HepG2 (cell line): Measurements from ENCODE around the gene ZMYM1. TPM values are rescaled to one million over a fixed set of nuclear protein-coding genes. Genes with fewer than 3 reads are reported as not detected.

Experiments
- ATF7 ChIP-seq, 2 experiments: fragments of 450-650 bp in 1 of 2; sonication (generic) in 1 of 2; formaldehyde crosslinking in 1 of 2; IDR thresholded peaks; 2 replicates each; pipeline versions ENCODE4 v1.4.0 to v1.6.1; 2016 to 2020; ENCODE audit warnings: antibody characterized with exemption in 1 of 2, mild to moderate bottlenecking in 1 of 2, missing genetic modification reagents in 1 of 2
- CENPT ChIP-seq: sonication (generic); formaldehyde crosslinking; IDR thresholded peaks from 2 replicates; pipeline ENCODE4 v1.8.0; 2022; ENCODE audit warnings: low read depth, mild to moderate bottlenecking, moderate library complexity, missing genetic modification reagents
- KMT2B ChIP-seq: IDR thresholded peaks from 2 replicates; pipeline ENCODE4 v1.6.1; 2016; ENCODE audit warnings: missing genetic modification reagents, missing compliant biosample characterization
- SRF ChIP-seq: IDR thresholded peaks from 2 replicates; pipeline ENCODE4 v1.6.1; 2011; ENCODE audit warnings: mild to moderate bottlenecking, low read depth, low read length, moderate library complexity
- TP53 ChIP-seq: sonication (generic); formaldehyde crosslinking; conservative IDR thresholded peaks from 2 replicates; pipeline ENCODE4 v1.4.0; 2020; ENCODE audit warnings: missing genetic modification reagents
- ZFP90 ChIP-seq: sonication (generic); formaldehyde crosslinking; IDR thresholded peaks from 2 replicates; pipeline ENCODE4 v1.8.0; 2022; ENCODE audit warnings: missing genetic modification reagents, mild to moderate bottlenecking, inconsistent platforms, borderline replicate concordance
- ZKSCAN1 ChIP-seq: fragments of 150-350 bp; IDR thresholded peaks from 2 replicates; pipeline ENCODE4 v1.6.1; 2014; ENCODE audit warnings: low read length
- ZMYM4 ChIP-seq: sonication (generic); formaldehyde crosslinking; IDR thresholded peaks from 2 replicates; pipeline ENCODE4 v1.8.1; 2023; ENCODE audit warnings: mild to moderate bottlenecking, missing genetic modification reagents
- ZNF333 ChIP-seq: sonication (generic); formaldehyde crosslinking; IDR thresholded peaks from 2 replicates; pipeline ENCODE4 v1.4.0; 2020; ENCODE audit warnings: mild to moderate bottlenecking, missing genetic modification reagents, borderline replicate concordance
- ZNF839 ChIP-seq: sonication (generic); formaldehyde crosslinking; IDR thresholded peaks from 2 replicates; pipeline ENCODE4 v1.4.0; 2020; ENCODE audit warnings: missing genetic modification reagents, mild to moderate bottlenecking, borderline replicate concordance
- polyA plus RNA-seq, 8 experiments: library from polyadenylated mRNA; depleted of rRNA in 3 of 8; stranded (reverse) in 7 of 8; unstranded in 1 of 8; fragments of >200 nt; fragmentation: Illumina TruSeq in 4 of 8; extraction: Trizol in 4 of 8; gene quantifications; 2 replicates each; pipeline versions ENCODE4 v1.2.1 to v1.2.3, GENCODE V29; 2011 to 2016; ENCODE audit warnings: low read depth in 4 of 8, missing spikeins in 1 of 8, mixed read lengths in 1 of 8; ENCODE audit not compliant: insufficient read depth in 1 of 8
- total RNA-seq, 5 experiments: library from RNA; depleted of rRNA; stranded (reverse); fragments of >200 nt; fragmentation: Illumina TruSeq; extraction: Trizol; gene quantifications; 2 replicates each; pipeline ENCODE4 v1.2.3, GENCODE V29; 2016; ENCODE audit warnings: low read depth in 1 of 5
- TF ChIP-seq, protein P1 (sequence below): sonication (generic); formaldehyde crosslinking; IDR thresholded peaks from 2 replicates; pipeline ENCODE4 v1.4.0; 2020; ENCODE audit warnings: mild to moderate bottlenecking, missing genetic modification reagents
- TF ChIP-seq, protein P2 (sequence below): IDR thresholded peaks from 2 replicates; pipeline ENCODE4 v1.6.1; 2016; ENCODE audit warnings: missing biosample characterization, missing genetic modification reagents, low read depth
- TF ChIP-seq, protein P3 (sequence below): sonication (generic); formaldehyde crosslinking; IDR thresholded peaks from 2 replicates; pipeline ENCODE4 v1.4.0; 2020; ENCODE audit warnings: missing genetic modification reagents, mild to moderate bottlenecking, borderline replicate concordance
- TF ChIP-seq, protein P4 (sequence below): sonication (generic); formaldehyde crosslinking; IDR thresholded peaks from 2 replicates; pipeline ENCODE4 v1.5.0; 2020; ENCODE audit warnings: missing genetic modification reagents, mild to moderate bottlenecking, borderline replicate concordance

Gene ZMYM1
- total and polyA plus RNA-seq, 2 of the 13 experiments (the other 11 are each of a cell fraction or from before 2014, with no cell fraction given) = 10.0 to 16.2 TPM

DNA sequence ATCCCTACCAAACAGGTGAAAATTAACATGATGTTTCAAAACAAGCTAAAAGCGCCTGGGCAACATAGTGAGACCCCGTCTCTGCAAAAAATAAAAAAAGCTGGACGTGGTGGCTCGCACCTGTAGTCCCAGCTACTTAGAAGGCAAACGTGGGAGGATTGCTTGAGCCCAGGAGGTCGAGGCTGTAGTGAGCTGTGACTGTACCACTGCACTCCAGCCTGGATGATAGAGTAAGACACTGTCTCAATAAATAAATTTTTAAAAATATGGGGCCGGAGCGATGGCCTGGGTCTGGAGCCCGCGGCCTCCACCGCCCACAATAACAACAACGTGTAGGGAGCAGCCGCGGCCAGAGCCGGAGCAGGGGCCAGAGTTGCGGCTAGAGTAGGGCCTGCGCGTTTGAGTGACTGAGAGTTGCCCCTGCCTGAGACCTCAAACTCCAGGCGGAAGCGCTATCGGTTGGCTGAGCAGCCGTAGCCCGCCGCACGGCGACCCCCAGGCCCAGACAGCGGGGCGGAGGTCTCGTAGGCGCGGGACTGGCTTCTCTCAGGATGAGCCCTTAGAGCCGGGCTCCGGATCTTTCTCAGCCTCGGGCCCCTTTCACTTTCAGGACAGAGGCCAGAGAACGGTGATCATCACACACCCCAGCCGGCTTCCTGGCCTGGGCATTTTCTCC is 41.4 kb downstream of the ZMYM1 start (continued):
- no peak for TF ChIP-seq ZNF839 (CRISPR knock-in tag)
- TF ChIP-seq ZNF333 (CRISPR knock-in tag) = 0 out of 2 replicates have a peak, but pooled peaks have one; percentile 61
- TF ChIP-seq, protein P1, sequence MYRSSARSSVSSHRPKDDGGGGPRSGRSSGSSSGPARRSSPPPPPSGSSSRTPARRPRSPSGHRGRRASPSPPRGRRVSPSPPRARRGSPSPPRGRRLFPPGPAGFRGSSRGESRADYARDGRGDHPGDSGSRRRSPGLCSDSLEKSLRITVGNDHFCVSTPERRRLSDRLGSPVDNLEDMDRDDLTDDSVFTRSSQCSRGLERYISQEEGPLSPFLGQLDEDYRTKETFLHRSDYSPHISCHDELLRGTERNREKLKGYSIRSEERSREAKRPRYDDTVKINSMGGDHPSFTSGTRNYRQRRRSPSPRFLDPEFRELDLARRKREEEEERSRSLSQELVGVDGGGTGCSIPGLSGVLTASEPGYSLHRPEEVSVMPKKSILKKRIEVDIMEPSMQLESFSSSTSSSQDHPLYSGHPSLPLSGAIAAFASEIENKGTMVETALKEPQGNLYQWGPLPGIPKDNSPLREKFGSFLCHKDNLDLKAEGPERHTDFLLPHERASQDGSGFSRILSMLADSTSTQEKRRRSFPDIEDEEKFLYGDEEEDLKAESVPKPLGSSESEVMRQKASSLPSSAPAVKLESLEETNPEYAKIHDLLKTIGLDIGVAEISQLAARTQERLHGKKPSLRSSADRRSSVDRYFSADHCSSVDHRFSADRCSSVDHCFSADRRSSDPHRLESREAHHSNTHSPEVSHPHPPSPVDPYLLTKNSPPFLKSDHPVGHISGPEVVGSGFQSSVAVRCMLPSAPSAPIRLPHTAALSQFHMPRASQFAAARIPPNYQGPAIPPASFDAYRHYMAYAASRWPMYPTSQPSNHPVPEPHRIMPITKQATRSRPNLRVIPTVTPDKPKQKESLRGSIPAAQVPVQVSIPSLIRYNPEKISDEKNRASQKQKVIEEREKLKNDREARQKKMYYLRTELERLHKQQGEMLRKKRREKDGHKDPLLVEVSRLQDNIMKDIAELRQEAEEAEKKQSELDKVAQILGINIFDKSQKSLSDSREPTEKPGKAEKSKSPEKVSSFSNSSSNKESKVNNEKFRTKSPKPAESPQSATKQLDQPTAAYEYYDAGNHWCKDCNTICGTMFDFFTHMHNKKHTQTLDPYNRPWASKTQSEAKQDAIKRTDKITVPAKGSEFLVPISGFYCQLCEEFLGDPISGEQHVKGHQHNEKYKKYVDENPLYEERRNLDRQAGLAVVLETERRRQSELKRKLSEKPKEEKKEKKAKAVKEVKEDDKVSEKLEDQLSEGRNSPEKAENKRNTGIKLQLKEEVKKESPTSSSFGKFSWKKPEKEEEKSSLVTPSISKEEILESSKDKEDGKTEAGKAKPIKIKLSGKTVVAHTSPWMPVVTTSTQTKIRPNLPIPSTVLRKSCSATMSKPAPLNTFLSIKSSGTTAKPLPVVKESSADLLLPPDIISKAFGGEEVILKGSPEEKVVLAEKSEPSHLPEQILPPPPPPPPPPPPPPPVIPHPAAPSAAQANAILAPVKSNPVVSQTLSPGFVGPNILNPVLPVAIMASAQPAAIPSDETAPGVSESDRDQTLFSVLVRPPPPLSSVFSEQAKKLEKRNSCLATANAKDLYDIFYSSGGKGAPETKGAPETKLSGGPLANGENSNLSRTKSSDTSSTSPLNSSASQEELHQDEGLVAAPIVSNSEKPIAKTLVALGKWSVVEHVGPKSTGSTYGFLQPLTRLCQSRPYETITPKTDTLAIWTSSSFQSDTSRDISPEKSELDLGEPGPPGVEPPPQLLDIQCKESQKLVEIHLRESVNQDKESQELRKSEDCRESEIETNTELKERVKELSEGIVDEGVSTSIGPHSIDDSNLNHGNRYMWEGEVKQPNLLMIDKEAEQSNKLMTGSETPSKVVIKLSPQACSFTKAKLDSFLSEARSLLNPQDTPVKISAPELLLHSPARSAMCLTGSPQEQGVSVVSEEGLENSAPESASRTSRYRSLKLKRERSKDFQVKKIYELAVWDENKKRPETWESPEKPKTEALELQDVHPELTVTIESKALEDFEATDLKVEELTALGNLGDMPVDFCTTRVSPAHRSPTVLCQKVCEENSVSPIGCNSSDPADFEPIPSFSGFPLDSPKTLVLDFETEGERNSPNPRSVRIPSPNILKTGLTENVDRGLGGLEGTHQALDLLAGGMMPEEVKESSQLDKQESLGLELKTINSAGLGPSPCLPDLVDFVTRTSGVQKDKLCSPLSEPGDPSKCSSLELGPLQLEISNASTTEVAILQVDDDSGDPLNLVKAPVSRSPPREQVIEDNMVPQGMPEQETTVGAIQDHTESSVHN = no peak
- TF ChIP-seq, protein P2, sequence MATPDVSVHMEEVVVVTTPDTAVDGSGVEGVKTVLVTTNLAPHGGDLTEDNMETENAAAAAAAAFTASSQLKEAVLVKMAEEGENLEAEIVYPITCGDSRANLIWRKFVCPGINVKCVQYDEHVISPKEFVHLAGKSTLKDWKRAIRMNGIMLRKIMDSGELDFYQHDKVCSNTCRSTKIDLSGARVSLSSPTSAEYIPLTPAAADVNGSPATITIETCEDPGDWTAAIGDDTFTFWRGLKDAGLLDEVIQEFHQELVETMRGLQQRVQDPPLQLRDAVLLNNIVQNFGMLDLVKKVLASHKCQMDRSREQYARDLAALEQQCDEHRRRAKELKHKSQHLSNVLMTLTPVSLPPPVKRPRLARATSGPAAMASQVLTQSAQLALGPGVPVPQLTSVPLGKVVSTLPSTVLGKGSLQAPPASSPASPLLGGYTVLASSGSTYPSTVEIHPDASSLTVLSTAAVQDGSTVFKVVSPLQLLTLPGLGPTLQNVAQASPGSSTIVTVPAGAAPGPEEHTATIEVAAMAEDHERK = no peak
- TF ChIP-seq, protein P3, sequence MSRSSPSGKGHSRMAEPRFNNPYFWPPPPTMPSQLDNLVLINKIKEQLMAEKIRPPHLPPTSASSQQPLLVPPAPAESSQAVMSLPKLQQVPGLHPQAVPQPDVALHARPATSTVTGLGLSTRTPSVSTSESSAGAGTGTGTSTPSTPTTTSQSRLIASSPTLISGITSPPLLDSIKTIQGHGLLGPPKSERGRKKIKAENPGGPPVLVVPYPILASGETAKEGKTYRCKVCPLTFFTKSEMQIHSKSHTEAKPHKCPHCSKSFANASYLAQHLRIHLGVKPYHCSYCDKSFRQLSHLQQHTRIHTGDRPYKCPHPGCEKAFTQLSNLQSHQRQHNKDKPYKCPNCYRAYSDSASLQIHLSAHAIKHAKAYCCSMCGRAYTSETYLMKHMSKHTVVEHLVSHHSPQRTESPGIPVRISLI (CRISPR knock-in tag) = no peak
- TF ChIP-seq KMT2B (CRISPR knock-in tag) = 0 out of 2 replicates have a peak, but pooled peaks have one; percentile 20
- TF ChIP-seq TP53 (CRISPR knock-in tag) = no peak
- TF ChIP-seq SRF = no peak
- TF ChIP-seq ZKSCAN1 = no peak
- no peak for TF ChIP-seq CENPT (CRISPR knock-in tag)
- TF ChIP-seq ATF7 (IDR thresholded peaks at IDR 0.05) = no peak
- TF ChIP-seq ATF7 (CRISPR knock-in tag; IDR thresholded peaks at IDR 0.05) = no peak
- TF ChIP-seq, protein P4, sequence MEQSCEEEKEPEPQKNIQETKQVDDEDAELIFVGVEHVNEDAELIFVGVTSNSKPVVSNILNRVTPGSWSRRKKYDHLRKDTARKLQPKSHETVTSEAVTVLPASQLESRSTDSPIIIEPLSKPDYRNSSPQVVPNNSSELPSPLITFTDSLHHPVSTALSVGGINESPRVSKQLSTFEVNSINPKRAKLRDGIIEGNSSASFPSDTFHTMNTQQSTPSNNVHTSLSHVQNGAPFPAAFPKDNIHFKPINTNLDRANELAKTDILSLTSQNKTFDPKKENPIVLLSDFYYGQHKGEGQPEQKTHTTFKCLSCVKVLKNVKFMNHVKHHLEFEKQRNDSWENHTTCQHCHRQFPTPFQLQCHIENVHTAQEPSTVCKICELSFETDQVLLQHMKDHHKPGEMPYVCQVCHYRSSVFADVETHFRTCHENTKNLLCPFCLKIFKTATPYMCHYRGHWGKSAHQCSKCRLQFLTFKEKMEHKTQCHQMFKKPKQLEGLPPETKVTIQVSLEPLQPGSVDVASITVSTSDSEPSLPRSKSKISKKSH (CRISPR knock-in tag) = no peak
- no peak for TF ChIP-seq ZFP90
- TF ChIP-seq ZMYM4 (CRISPR knock-in tag) = no peak
